Body of pancreas (tissue), 4 donors: ENCODE measurements around the gene MXD3. TPM values are rescaled to one million over a fixed set of nuclear protein-coding genes. Genes with fewer than 3 reads are reported as not detected.

ENCODE experiments used
- ATAC-seq: fragments of 150-250 bp; one replicate; pipeline ENCODE4 v1.9.1; 2016
- DNase-seq, 4 donors: peaks; one replicate each; pipeline ENCODE4 v3.0.0-alpha.2; 2019
- H3K27ac ChIP-seq, 4 donors: fragments of 200-600 bp; sonication (generic); 1 replicate in 3 of 4; 2 replicates in 1 of 4; pipeline versions ENCODE4 v1.5.1 to v1.6.1; 2016 to 2019; ENCODE audit warnings: mild to moderate bottlenecking in 1 of 4, mixed read lengths in 1 of 4, moderate library complexity in 1 of 4
- H3K27me3 ChIP-seq, 2 donors: fragments of 200-600 bp; sonication (generic); one replicate each; pipeline ENCODE4 v1.6.0; 2016; ENCODE audit warnings: mild to moderate bottlenecking in 1 of 2
- H3K36me3 ChIP-seq, 2 donors: fragments of 200-600 bp; sonication (generic); replicated peaks in 1 of 2; 2 replicates each; pipeline ENCODE4 v1.5.1; 2016; ENCODE audit warnings: low read depth in 2 of 2; ENCODE audit not compliant: insufficient read depth in 1 of 2
- H3K4me1 ChIP-seq: fragments of 200-600 bp; sonication (generic); one replicate; pipeline ENCODE4 v1.6.0; 2016
- H3K4me3 ChIP-seq, 2 donors: fragments of 200-600 bp; sonication (generic); 1 replicate in 1 of 2; 2 replicates in 1 of 2; pipeline ENCODE4 v1.5.1; 2016 to 2019
- H3K9me3 ChIP-seq, 3 donors: fragments of 200-600 bp; sonication (generic); 1 replicate in 2 of 3; 2 replicates in 1 of 3; pipeline ENCODE4 v1.5.1; 2016
- CTCF ChIP-seq, 7 experiments: fragments of 450-650 bp in 4 of 7; fragments of 200-600 bp in 3 of 7; sonication (generic) in 3 of 7; IDR thresholded peaks; one replicate each; pipeline ENCODE4 v1.5.1; 2016 to 2019; ENCODE audit warnings: antibody characterized with exemption in 7 of 7
- POLR2A ChIP-seq, 3 donors: fragments of 450-650 bp; IDR thresholded peaks; one replicate each; pipeline ENCODE4 v1.6.1; 2016; ENCODE audit warnings: antibody characterized with exemption in 3 of 3, mild to moderate bottlenecking in 2 of 3
- WGBS, 2 donors: methylation state at CpG; one replicate each; pipeline ENCODE4 v1.1.5; 2017; 5-methylcytosine and 5-hydroxymethylcytosine counted together
- intact Hi-C: fragments of 100-400 bp; cut with DNase I; formaldehyde crosslinking; loops from one replicate; pipeline ENCODE4 v1.15.1; 2023
- total RNA-seq, 2 donors: library from RNA; depleted of rRNA; stranded (reverse); fragments of >200 nt; gene quantifications; one replicate each; pipeline ENCODE4 v1.1.0, GENCODE V29; 2016

Gene MXD3
- total RNA-seq, 2 donors from 2014 or later = 13.2 to 21.4 TPM

- WGBS, 2 donors = 87 to 96% methylated on average over 7 to 11 of the region's 13 CpGs
- peaks cover 17 to 35% of the 10 kb centered on the region in 2 donors for H3K36me3 ChIP-seq
- H3K27me3 ChIP-seq = no peaks in the 10 kb centered on the region
- ATAC-seq (no peak), DNase-seq (no peak)
- intact Hi-C loops = no loop called here
- no peak overlapping the region for H3K4me3 ChIP-seq
- no peak overlapping the region for H3K27ac ChIP-seq
- peaks cover 20% of the 10 kb centered on the region for H3K4me1 ChIP-seq
- no peak for TF ChIP-seq POLR2A (IDR thresholded peaks at IDR 0.05)
- TF ChIP-seq CTCF (IDR thresholded peaks at IDR 0.05) = no peak
- no peaks in the 10 kb centered on the region for H3K9me3 ChIP-seq
These were observed 21.2 kb upstream of the MXD3 start for GRCh38 chr5:177332896-177333260.

GRCh38 chr5:177332031-177332895 is 20.6 kb upstream of the MXD3 start:
- WGBS, 2 donors = 86 to 93% methylated on average over 29 to 35 of the region's 35 CpGs

GRCh38 chr5:177330991-177331842 is 19.5 kb upstream of the MXD3 start:
- Histone ChIP-seq H3K4me1 (peaks cover 35% of the 10 kb centered on the region), H3K27me3 (no peaks in the 10 kb centered on the region), H3K36me3 (peaks cover 10 to 23% of the 10 kb centered on the region in 2 donors), H3K9me3 (no peaks in the 10 kb centered on the region), H3K4me3 (no peak overlapping the region), H3K27ac (peak overlapping the region in 2 of 4 donors; percentile 17 to 51)
- no peak for ATAC-seq
- intact Hi-C loops = no loop called here
- TF ChIP-seq CTCF (IDR thresholded peaks at IDR 0.05) (no peak), POLR2A (IDR thresholded peaks at IDR 0.05) (no peak)
- no peak for DNase-seq
- 81 to 95% methylated on average over 24 to 27 of the region's 27 CpGs for WGBS, 2 donors

More at GRCh38 chr5:177332031-177332895, 20.6 kb upstream of the MXD3 start:
- Histone ChIP-seq H3K27me3 (no peaks in the 10 kb centered on the region), H3K4me3 (no peak overlapping the region), H3K36me3 (peaks cover 17 to 34% of the 10 kb centered on the region in 2 donors), H3K27ac (no peak overlapping the region), H3K4me1 (peaks cover 26% of the 10 kb centered on the region), H3K9me3 (no peaks in the 10 kb centered on the region)
- no peak for TF ChIP-seq POLR2A (IDR thresholded peaks at IDR 0.05)
- no peak for TF ChIP-seq CTCF (IDR thresholded peaks at IDR 0.05)
- DNase-seq (no peak), ATAC-seq (no peak)
- intact Hi-C loops = no loop called here

GRCh38 chr5:177329883-177330282 is 18.2 kb upstream of the MXD3 start:
- ATAC-seq (peak; percentile 39), DNase-seq (peak; percentile 62 to 70 (median 67))
- intact Hi-C loops = no loop called here

More at GRCh38 chr5:177329883-177330282, 18.2 kb upstream of the MXD3 start:
- no peak overlapping the region for H3K4me3 ChIP-seq
- H3K4me1 ChIP-seq = peaks cover 47% of the 10 kb centered on the region
- H3K9me3 ChIP-seq = no peaks in the 10 kb centered on the region
- 39 to 43% methylated on average over 6 of the region's 6 CpGs for WGBS, 2 donors
- no peak for TF ChIP-seq CTCF (IDR thresholded peaks at IDR 0.05)
- no peak for TF ChIP-seq POLR2A (IDR thresholded peaks at IDR 0.05)
- H3K27me3 ChIP-seq = no peaks in the 10 kb centered on the region
- peaks cover 6 to 15% of the 10 kb centered on the region in 2 donors for H3K36me3 ChIP-seq
- H3K27ac ChIP-seq = peak overlapping the region in 2 of 4 donors; percentile 22 to 51
